Liver (tissue), 3 donors: ENCODE results near the gene TTC33.

Experiments used
- EGR1 ChIP-seq, 2 donors: IDR thresholded peaks; 2 replicates each; pipeline ENCODE4 v1.6.1; 2016 to 2018; ENCODE audit warnings: antibody characterized with exemption in 2 of 2, low read depth in 2 of 2
- FOXA1 ChIP-seq: IDR thresholded peaks from 2 replicates; pipeline ENCODE4 v1.6.1; 2016; ENCODE audit warnings: antibody characterized with exemption
- GABPA ChIP-seq, 2 donors: IDR thresholded peaks in 1 of 2; conservative IDR thresholded peaks in 1 of 2; 2 replicates each; pipeline ENCODE4 v1.6.1; 2016; ENCODE audit warnings: antibody characterized with exemption in 2 of 2, mild to moderate bottlenecking in 1 of 2, moderate library complexity in 1 of 2
- HNF4A ChIP-seq, 2 donors: conservative IDR thresholded peaks; 2 replicates each; pipeline ENCODE4 v1.6.1; 2016; ENCODE audit warnings: antibody characterized with exemption in 2 of 2, mild to moderate bottlenecking in 2 of 2
- JUND ChIP-seq, 2 donors: IDR thresholded peaks; 2 replicates each; pipeline ENCODE4 v1.6.1; 2016; ENCODE audit warnings: antibody characterized with exemption in 2 of 2
- RAD21 ChIP-seq, 2 donors: IDR thresholded peaks; 2 replicates each; pipeline ENCODE4 v1.6.1; 2016; ENCODE audit warnings: antibody characterized with exemption in 2 of 2, mild to moderate bottlenecking in 2 of 2
- RXRA ChIP-seq, 2 donors: IDR thresholded peaks; 2 replicates each; pipeline ENCODE4 v1.6.1; 2017 to 2018; ENCODE audit warnings: antibody characterized with exemption in 2 of 2, mild to moderate bottlenecking in 1 of 2
- TAF1 ChIP-seq: conservative IDR thresholded peaks from 2 replicates; pipeline ENCODE4 v1.6.1; 2016; ENCODE audit warnings: antibody characterized with exemption, mild to moderate bottlenecking
- TF ChIP-seq, protein P1 (sequence below): fragments of 150-350 bp; IDR thresholded peaks from 2 replicates; pipeline ENCODE4 v1.5.1; 2017; ENCODE audit warnings: improper control_type of control experiment, low read depth, low read length; ENCODE audit not compliant: missing input control
- TF ChIP-seq, protein P2 (sequence below): IDR thresholded peaks from 2 replicates; pipeline ENCODE4 v1.6.1; 2016; ENCODE audit warnings: antibody characterized with exemption
- TF ChIP-seq, protein P3 (sequence below): IDR thresholded peaks from 2 replicates; pipeline ENCODE4 v1.6.1; 2016; ENCODE audit warnings: antibody characterized with exemption
- TF ChIP-seq, protein P4 (sequence below): IDR thresholded peaks from 2 replicates; pipeline ENCODE4 v1.6.1; 2016; ENCODE audit warnings: antibody characterized with exemption, mild to moderate bottlenecking
- donor health status: healthy.
- donor health status: healthy.

DNA sequence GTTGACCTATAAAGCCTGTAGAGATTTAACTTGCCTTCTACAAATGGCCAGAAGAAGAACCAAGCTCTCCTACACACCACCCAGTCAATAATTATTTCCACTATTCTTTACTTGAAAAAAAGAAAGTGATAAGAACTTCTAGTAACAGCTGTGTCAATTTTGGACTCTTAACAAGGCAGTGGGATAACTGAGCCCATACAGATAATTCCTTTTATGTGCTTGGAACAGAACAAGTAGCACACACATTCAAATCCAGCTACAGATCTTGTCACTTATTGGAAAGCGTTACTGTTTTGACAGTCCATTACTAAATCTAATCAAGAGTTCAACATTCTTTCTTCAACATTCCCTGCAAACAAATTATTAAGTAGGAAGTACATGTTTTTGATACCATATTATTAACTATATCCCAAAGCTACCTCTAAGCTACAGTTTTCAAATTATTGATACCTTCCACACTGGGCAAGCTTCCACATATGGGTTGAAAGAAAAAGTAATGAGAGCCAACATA lies 69.7 kb downstream of the TTC33 start:
- TF ChIP-seq HNF4A (conservative IDR thresholded peaks at IDR 0.05) (no peak), JUND (IDR thresholded peaks at IDR 0.05) (no peak), TAF1 (no peak), RXRA (IDR thresholded peaks at IDR 0.05) (no peak), EGR1 (IDR thresholded peaks at IDR 0.05; ENCODE audit: low read depth in 2 of 2) (no peak), RAD21 (IDR thresholded peaks at IDR 0.05) (no peak), GABPA (IDR thresholded peaks at IDR 0.05 in 1 of 2, conservative IDR thresholded peaks at IDR 0.05 in 1 of 2) (no peak), FOXA1 (no peak)
- TF ChIP-seq, protein P1, sequence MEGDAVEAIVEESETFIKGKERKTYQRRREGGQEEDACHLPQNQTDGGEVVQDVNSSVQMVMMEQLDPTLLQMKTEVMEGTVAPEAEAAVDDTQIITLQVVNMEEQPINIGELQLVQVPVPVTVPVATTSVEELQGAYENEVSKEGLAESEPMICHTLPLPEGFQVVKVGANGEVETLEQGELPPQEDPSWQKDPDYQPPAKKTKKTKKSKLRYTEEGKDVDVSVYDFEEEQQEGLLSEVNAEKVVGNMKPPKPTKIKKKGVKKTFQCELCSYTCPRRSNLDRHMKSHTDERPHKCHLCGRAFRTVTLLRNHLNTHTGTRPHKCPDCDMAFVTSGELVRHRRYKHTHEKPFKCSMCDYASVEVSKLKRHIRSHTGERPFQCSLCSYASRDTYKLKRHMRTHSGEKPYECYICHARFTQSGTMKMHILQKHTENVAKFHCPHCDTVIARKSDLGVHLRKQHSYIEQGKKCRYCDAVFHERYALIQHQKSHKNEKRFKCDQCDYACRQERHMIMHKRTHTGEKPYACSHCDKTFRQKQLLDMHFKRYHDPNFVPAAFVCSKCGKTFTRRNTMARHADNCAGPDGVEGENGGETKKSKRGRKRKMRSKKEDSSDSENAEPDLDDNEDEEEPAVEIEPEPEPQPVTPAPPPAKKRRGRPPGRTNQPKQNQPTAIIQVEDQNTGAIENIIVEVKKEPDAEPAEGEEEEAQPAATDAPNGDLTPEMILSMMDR: no peak
- TF ChIP-seq, protein P2, sequence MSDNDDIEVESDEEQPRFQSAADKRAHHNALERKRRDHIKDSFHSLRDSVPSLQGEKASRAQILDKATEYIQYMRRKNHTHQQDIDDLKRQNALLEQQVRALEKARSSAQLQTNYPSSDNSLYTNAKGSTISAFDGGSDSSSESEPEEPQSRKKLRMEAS: no peak
- TF ChIP-seq, protein P3, sequence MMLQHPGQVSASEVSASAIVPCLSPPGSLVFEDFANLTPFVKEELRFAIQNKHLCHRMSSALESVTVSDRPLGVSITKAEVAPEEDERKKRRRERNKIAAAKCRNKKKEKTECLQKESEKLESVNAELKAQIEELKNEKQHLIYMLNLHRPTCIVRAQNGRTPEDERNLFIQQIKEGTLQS: no peak
- TF ChIP-seq, protein P4, sequence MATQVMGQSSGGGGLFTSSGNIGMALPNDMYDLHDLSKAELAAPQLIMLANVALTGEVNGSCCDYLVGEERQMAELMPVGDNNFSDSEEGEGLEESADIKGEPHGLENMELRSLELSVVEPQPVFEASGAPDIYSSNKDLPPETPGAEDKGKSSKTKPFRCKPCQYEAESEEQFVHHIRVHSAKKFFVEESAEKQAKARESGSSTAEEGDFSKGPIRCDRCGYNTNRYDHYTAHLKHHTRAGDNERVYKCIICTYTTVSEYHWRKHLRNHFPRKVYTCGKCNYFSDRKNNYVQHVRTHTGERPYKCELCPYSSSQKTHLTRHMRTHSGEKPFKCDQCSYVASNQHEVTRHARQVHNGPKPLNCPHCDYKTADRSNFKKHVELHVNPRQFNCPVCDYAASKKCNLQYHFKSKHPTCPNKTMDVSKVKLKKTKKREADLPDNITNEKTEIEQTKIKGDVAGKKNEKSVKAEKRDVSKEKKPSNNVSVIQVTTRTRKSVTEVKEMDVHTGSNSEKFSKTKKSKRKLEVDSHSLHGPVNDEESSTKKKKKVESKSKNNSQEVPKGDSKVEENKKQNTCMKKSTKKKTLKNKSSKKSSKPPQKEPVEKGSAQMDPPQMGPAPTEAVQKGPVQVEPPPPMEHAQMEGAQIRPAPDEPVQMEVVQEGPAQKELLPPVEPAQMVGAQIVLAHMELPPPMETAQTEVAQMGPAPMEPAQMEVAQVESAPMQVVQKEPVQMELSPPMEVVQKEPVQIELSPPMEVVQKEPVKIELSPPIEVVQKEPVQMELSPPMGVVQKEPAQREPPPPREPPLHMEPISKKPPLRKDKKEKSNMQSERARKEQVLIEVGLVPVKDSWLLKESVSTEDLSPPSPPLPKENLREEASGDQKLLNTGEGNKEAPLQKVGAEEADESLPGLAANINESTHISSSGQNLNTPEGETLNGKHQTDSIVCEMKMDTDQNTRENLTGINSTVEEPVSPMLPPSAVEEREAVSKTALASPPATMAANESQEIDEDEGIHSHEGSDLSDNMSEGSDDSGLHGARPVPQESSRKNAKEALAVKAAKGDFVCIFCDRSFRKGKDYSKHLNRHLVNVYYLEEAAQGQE: no peak
